ENCODE data around the gene RFT1.
"Not testable (repeated sequence)": the region's sequence is repeated elsewhere in the genome, so short reads cannot be mapped to it uniquely, and the experiment has no call there.

DNA sequence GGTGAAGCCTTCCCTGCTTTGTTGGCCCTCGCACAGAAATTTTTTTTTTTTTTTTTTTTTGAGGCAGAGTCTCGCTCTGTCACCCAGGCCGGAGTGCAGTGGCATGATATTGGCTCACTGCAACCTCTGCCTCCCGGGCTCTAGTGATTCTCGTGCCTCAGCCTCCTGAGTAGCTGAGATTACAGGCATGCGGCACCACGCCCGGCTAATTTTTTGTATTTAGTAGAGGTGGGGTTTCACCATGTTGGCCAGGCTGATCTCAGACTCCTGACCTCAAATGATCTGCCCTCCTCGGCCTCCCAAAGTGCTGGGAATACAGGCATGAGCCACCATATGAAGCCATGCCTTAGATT is 20.8 kb upstream of the RFT1 start:
- TF ChIP-seq POLR2A (IDR thresholded peaks at IDR 0.05; ENCODE audit: low read length); GATA1 (IDR thresholded peaks at IDR 0.05; ENCODE audit: low read depth, low read length): not testable (repeated sequence)

All from erythroblast (primary cell).